OCI-LY3 (cell line): Measurements from ENCODE around the gene TBC1D7.

Experiments
- EZH2phosphoT487 ChIP-seq: fragments of 200-600 bp; shearing (Covaris generic); IDR thresholded peaks from 2 replicates; pipeline ENCODE4 v1.6.1; 2018; ENCODE audit warnings: antibody characterized with exemption, mixed run types, low read depth
- TF ChIP-seq, protein P1 (sequence below): fragments of 200-600, 300-600 bp; sonication (generic); IDR thresholded peaks from 2 replicates; pipeline ENCODE4 v1.5.1; 2014; ENCODE audit warnings: antibody characterized with exemption, low read length, low read depth

- TF ChIP-seq, protein P1, sequence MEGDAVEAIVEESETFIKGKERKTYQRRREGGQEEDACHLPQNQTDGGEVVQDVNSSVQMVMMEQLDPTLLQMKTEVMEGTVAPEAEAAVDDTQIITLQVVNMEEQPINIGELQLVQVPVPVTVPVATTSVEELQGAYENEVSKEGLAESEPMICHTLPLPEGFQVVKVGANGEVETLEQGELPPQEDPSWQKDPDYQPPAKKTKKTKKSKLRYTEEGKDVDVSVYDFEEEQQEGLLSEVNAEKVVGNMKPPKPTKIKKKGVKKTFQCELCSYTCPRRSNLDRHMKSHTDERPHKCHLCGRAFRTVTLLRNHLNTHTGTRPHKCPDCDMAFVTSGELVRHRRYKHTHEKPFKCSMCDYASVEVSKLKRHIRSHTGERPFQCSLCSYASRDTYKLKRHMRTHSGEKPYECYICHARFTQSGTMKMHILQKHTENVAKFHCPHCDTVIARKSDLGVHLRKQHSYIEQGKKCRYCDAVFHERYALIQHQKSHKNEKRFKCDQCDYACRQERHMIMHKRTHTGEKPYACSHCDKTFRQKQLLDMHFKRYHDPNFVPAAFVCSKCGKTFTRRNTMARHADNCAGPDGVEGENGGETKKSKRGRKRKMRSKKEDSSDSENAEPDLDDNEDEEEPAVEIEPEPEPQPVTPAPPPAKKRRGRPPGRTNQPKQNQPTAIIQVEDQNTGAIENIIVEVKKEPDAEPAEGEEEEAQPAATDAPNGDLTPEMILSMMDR, result no peak
- no peak for TF ChIP-seq EZH2phosphoT487
These were observed 42.3 kb upstream of the TBC1D7 start for GRCh38 chr6:13370623-13371022.
